GM12892 (cell line): ENCODE results near the gene GABRB2.

Experiments
- POLR2A ChIP-seq: IDR thresholded peaks from 2 replicates; pipeline ENCODE4 v1.6.1; 2011; ENCODE audit warnings: low read depth, low read length, control low read depth
- POLR2AphosphoS5 ChIP-seq: IDR thresholded peaks from 2 replicates; pipeline ENCODE4 v1.6.1; 2011; ENCODE audit warnings: low read depth, low read length, control low read depth

DNA sequence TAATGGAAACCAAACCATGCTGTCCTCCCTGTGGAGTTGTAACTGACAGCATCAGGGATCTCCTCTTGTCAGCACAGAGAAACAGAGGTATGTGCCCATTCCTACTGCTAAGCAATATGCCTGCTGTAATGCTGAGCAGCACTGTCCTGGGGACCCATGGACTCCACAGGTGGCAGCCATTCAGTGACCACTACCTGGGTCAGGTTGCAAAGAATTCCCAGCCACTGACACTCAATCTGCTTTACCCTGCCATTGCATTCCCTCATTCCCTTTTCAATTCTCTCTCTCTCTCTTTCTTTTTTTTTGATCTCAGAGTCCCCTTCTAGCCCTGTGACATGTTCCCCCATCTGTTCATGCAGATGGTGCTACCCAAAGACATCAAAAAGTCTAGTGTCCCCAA is 104.1 kb downstream of the GABRB2 start:
- TF ChIP-seq POLR2AphosphoS5 (no peak), POLR2A (no peak)
